Endometrial microvascular endothelial cells (primary cell): ENCODE results near the gene CLDN7. TPM values are rescaled to one million over a fixed set of nuclear protein-coding genes. Genes with fewer than 3 reads are reported as not detected.

ENCODE experiments used
- in situ Hi-C: cut with HindIII; loops from 2 replicates; pipeline ENCODE4 v1.10.0; 2017; ENCODE audit warnings: low sequenced_read_pairs, low pct_unique_long_range_greater_than_20kb; ENCODE audit errors: inconsistent ontology term
- total RNA-seq: library from RNA; depleted of rRNA; stranded (reverse); fragments of >200 nt; gene quantifications from one replicate; pipeline ENCODE4 v1.2.3, GENCODE V29; 2015; ENCODE audit errors: inconsistent ontology term

CLDN7 gene
- total RNA-seq, 1 donor from 2014 or later = 16.4 TPM

- in situ Hi-C loops = no loop called here
Measured at GRCh38 chr17:7224661-7225111, 37.6 kb downstream of the CLDN7 start.

- in situ Hi-C loops = no loop called here
Measured at GRCh38 chr17:7224110-7224509, 38.2 kb downstream of the CLDN7 start.

GRCh38 chr17:7223375-7223774 lies 38.9 kb downstream of the CLDN7 start:
- in situ Hi-C loops = no loop called here

GRCh38 chr17:7222972-7223292 lies 39.3 kb downstream of the CLDN7 start:
- in situ Hi-C loops = no loop called here

GRCh38 chr17:7222093-7222971 lies 39.9 kb downstream of the CLDN7 start:
- in situ Hi-C loops = no loop called here

GRCh38 chr17:7221278-7222092 lies 40.8 kb downstream of the CLDN7 start:
- in situ Hi-C loops = no loop called here

GRCh38 chr17:7220593-7221277 lies 41.5 kb downstream of the CLDN7 start:
- in situ Hi-C loops = no loop called here

- in situ Hi-C loops = no loop called here
Measured at GRCh38 chr17:7219812-7220592, 42.3 kb downstream of the CLDN7 start, which contains the start of the genes ACADVL and DLG4. TSS of gene ACADVL (plus strand) at chr17:7219938. CDS start at chr17:7219985, 47 bp downstream. TSS of gene DLG4 (minus strand) at chr17:7219836.

- in situ Hi-C loops = no loop called here
Measured at GRCh38 chr17:7219229-7219811, 43.0 kb downstream of the CLDN7 start.

- in situ Hi-C loops = no loop called here
Measured at GRCh38 chr17:7218758-7219157, 43.5 kb downstream of the CLDN7 start.

- in situ Hi-C loops = no loop called here
Measured at GRCh38 chr17:7218166-7218565, 44.1 kb downstream of the CLDN7 start.

- in situ Hi-C loops = no loop called here
Measured at GRCh38 chr17:7217113-7217987, 44.9 kb downstream of the CLDN7 start.

GRCh38 chr17:7216242-7217112 lies 45.8 kb downstream of the CLDN7 start:
- in situ Hi-C loops = no loop called here

- in situ Hi-C loops = no loop called here
Measured at GRCh38 chr17:7215652-7216180, 46.6 kb downstream of the CLDN7 start.

GRCh38 chr17:7215136-7215638 lies 47.1 kb downstream of the CLDN7 start:
- in situ Hi-C loops = no loop called here
